Measurements from ENCODE around the gene DCAF11. TPM values are rescaled to one million over a fixed set of nuclear protein-coding genes. Genes with fewer than 3 reads are reported as not detected.

Gene DCAF11
- total RNA-seq, 1 donor from 2014 or later = 67.9 TPM

DNA sequence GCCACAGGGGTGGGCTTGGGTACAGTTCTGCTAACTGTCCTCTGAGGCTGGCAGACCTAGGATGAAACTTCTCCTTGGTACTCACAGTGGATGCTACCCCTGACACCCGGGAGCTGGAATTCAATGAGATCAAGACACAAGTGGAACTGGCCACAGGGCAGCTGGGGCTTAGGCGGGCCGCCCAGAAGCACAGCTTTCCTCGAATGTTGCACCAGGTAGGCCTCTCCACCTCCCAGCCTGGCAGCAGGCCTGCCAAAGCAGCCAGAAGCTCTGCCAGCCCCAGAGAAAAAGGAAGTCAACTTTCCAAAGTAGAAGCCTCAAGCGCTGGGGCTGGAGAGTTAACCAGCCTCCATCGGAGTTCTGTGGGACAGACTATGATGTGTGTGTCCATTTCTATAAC is 2.6 kb downstream of the DCAF11 start:
- DNase-seq (ENCODE audit: low read depth in 2 of 2) = no peak

DNA sequence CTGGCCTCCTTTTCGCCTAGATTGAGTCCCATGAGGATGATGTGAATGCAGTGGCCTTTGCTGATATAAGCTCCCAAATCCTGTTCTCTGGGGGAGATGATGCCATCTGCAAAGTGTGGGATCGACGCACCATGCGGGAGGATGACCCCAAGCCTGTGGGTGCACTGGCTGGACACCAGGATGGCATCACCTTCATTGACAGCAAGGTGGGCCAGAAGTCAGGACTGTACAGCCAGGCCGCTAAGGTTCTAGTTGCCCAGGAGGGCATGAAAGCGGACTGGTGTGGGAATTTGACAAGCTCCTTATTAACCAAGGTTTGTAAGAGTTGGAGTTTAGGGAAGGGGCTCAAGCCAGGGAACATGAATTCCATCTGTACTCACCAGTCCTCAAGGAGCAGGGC is 5.1 kb downstream of the DCAF11 start:
- DNase-seq (ENCODE audit: low read depth in 2 of 2) = no peak

DNA sequence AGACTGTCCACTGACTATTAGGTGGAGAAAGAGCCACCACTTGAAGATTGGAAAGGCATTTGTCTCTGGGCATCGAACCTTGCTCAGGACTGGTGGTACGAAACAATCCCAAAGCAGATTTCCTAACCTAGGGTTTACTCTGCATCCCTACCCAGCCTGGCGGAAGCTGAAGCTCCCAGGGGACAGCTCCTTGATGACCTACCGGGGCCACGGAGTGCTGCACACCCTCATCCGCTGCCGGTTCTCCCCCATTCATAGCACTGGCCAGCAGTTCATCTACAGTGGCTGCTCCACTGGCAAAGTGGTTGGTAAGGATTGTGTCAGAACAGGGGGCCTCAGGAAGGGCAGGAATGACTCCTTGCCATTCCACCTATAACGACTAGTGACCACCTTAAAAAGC is 6.6 kb downstream of the DCAF11 start:
- DNase-seq (ENCODE audit: low read depth in 2 of 2) = no peak

DNA sequence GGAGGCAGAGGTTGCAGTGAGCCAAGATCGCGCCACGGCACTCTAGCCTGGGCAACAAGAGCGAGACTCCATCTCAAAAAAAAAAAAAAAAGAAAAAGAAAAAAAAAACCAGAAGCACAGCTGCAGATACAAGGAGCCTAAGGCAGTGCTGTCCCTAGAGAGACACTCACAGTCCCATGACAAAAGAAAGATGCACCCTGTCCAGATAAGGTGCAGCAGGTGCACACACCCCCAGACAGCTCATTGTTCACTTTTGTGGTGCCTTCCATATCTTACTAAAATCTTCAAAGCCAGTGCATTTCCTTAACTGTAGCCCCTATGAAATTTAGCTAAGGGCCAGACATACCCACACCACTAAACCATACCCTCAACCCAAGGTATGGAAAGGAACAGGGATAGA is 7.8 kb downstream of the DCAF11 start:
- DNase-seq (ENCODE audit: low read depth in 2 of 2) = no peak

DNA sequence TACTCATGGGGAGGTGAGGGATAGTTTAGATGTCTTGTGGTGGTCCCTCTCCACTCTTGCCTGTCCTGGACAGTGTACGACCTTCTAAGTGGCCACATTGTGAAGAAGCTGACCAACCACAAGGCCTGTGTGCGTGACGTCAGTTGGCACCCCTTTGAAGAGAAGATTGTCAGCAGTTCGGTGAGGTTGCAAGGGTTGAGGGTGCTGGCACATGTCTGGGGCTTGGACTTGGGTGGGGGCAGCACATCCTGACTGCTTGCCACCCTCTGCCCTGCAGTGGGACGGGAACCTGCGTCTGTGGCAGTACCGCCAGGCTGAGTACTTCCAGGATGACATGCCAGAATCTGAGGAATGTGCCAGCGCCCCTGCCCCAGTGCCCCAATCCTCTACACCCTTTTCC is 8.3 kb downstream of the DCAF11 start:
- DNase-seq (ENCODE audit: low read depth in 2 of 2) = no peak

DNA sequence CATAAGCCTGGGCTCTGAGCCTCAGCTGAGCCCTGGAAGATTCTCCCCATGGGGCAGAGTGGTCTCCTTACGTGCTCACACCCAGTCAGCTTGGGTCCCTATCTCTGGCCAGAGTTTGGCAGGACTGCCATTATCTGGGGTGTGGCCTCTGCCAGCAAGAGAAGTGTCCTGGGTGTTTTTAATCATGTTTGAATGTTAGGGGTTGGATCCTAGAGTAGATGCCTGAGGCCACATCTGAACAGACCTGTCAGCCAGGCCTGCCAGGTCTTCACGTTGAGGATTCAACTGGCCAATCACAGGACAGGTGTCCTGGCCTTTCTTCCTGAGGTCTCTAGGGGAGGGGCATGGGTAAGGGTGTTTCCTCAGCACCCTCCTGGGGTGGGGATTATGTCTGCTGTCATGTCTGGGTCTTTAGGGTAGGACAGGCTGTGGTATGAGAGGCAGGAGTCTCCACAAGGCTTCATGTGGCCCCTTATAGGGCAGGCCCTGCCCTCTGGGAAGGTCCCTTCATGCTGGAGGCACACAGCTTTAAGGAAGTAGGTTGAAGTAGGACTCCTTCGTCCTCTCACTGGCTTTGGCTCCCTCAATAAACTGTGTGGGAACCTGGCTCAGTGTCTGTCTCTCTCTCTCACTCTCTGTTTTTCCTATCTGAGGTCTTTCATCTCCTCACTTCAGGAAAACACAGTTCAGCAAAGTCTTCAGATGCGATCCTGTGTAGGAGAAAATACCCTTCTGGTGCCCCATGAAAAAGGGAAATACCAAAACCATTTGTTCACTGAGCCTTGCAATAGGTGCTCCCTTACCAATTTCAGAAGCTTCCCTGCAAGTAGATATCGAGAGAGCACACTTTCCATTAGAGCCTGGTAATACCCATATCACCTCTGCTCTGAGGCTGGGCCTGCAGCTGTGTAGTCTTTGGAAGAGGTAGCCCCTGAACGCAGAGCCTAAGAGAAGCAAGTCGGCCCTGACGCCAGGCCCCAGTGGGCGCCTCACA is 9.1 kb downstream of the DCAF11 start:
- no peak for DNase-seq (ENCODE audit: low read depth in 2 of 2)

DNA sequence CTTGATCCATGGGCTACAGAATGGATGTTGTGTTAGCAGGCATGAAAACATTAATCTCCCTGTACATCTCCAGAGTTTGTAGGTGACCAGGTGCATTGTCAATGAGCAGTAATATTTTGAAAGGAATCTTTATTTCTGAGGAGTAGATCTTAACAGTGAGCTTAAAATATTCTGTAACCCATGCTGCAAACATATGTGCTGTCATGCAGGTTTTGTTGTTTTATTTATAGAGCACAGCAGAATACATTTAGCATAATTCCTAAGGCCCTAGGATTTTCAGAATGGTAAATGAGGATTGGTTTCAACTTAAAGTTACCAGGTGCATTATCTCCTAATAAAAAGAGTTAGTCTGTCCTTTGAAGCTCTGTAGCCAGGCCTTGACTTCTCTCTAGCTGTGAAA is 12.4 kb downstream of the DCAF11 start:
- DNase-seq (ENCODE audit: low read depth in 2 of 2) = no peak

DNA sequence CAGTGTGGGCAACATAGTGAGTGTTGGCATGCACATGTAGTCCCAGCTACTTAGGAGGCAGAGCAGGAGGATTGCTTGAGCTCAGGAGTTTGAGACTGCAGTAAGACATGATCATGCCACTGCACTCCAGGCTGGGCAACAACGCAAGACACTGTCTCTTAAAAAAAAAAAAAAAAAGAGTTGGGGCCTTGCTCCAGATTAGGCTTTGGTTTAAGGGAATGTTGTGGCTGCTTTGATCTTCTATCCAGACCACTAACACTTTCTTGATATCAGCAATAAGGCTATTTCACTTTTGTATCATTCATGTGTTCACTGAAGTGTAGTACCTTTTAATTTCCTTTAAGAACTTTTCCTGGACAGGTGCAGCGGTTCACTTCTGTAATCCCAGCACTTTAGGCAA is 13.1 kb downstream of the DCAF11 start:
- no peak for DNase-seq (ENCODE audit: low read depth in 2 of 2)

DNA sequence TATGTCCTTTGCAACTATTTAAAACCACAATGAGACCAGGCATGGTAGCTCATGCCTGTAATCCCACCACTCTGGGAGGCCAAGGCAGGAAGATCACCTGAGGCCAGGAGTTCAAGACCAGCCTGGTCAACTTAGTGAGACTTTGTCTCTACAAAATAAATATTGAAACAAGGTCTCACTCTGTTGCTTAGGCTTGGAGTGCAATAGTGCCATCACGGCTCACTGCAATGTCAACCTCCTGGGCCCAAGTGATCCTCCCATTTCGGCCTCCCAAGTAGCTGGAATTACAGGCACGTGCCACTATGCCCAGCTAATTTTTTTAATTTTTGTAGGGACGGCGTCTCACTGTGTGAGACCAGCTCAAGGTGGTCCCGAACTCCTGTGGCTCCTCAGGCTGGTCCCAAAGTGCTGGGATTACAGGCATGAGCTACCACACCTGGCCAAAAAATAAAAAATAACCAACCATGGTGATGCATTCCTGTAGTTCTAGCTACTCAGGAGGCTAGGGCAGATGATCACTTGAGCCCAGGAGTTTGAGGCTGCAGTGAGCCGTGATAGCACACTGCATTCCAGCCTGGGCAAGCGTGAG is 14.9 kb downstream of the DCAF11 start:
- no peak for DNase-seq (ENCODE audit: low read depth in 2 of 2)

DNA sequence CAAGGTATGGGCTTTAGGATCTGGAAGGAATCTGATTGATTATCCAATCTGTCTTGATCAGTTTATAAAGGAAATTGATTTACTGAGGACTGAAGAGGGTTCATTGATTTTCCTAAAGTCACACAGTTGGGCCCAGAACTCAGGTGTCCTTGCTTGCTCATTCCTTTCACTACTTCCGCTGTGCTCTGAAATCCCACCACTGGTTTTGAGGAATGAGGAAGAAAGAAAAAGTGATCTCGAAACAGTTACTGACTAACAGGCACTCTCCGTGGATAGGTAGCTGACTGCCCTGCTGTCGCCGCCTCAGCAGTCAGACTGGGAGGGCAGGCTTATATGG is 15.8 kb downstream of the DCAF11 start, which contains the start of gene FITM1:
Gene FITM1 (plus strand): TSS at position 280 of the 337 bp plus-strand sequence. CDS start 905 bp downstream, outside the sequence.
- no peak for DNase-seq (ENCODE audit: low read depth in 2 of 2)

DNA sequence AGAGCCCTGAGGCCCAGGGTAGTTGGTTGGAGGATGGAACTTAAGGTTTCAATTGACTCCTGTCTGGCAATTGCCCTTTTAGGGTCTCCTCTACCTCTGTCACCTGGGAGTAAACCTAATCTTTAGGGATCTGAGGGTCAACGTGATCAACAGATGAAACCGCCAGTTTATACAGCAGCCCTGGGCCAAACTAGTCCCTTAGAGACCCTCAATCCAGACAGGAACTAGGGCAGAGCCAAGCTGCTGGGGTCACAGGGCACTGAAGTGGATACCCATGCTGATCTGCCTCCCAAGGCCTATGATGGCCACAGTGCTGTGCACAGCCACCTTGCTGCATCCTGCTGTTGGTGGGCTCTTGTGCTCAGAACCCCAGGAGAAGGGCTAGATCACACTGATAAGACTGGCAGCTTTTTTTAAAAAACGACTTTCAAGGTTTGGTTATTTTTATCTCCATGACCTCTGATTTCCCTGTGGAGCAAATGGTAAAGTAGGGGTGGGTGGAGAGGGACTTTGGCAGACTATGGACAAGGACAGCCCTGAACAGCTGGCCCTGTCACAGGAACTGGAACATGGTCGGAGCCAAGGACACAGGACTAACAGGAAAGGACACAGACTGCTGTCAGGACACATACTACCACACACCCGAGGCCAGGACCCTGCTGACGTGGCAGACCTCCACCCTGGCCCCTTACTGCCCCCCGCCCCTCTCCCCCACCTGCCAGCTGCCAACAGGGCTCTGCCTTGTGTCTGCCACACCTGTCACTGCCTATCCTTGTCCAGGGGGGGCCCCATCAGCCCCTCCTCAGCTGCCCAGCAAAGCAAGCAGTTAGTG is 16.4 kb downstream of the DCAF11 start:
- peak in 1 of 2 donors; percentile 76 for DNase-seq (ENCODE audit: low read depth in 2 of 2)

DNA sequence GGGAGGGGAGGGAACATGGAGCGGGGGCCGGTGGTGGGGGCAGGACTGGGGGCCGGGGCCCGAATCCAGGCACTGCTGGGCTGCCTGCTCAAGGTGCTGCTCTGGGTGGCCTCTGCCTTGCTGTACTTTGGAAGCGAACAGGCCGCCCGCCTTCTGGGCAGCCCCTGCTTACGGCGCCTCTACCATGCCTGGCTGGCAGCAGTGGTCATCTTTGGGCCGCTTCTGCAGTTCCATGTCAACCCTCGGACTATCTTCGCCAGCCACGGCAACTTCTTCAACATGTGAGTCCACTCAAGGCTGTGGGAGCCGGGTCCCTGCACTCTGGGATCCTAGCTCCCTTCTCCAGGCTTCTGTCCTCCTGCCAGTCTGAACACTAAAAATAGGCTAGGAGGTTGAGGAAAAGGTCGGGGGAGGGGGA is 17.0 kb downstream of the DCAF11 start:
- no peak for DNase-seq (ENCODE audit: low read depth in 2 of 2)

DNA sequence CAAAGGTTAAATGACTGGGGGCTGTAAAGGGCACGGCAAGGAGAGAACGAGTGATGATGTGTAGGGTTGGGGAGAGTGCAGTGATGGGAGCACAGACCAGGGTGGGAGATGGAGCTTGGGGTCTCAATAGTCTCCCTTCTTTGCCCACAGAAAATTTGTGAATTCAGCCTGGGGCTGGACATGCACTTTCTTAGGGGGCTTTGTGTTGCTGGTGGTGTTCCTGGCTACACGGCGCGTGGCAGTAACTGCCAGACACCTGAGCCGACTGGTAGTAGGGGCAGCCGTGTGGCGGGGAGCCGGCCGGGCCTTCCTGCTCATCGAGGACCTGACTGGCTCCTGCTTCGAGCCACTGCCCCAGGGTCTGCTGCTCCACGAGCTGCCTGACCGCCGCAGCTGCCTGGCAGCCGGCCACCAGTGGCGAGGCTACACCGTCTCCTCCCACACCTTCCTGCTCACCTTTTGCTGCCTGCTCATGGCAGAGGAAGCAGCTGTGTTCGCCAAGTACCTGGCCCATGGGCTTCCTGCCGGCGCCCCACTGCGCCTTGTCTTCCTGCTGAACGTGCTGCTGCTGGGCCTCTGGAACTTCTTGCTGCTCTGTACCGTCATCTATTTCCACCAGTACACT is 17.6 kb downstream of the DCAF11 start:
- DNase-seq (ENCODE audit: low read depth in 2 of 2) = peak in 1 of 2 donors; percentile 14

DNA sequence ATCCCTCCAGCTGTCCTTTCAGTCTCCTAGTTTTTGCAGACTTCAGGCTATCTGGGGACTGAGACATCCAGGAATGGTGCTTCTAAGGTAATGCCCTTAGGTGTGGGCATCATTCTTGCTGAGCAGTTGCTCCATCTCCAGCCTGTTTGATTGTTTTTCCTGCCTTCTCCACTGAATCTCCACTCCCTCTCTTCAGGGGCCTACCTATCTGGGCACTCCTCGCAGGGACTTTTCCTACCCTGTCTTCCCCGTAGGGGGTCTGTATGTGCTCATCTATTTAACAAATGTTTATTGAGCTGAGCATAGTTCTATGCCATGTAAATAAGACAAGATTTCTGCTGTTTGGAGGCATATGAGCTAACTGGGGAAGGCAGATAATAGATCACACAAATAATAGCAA is 18.4 kb downstream of the DCAF11 start:
- DNase-seq (ENCODE audit: low read depth in 2 of 2) = no peak

DNA sequence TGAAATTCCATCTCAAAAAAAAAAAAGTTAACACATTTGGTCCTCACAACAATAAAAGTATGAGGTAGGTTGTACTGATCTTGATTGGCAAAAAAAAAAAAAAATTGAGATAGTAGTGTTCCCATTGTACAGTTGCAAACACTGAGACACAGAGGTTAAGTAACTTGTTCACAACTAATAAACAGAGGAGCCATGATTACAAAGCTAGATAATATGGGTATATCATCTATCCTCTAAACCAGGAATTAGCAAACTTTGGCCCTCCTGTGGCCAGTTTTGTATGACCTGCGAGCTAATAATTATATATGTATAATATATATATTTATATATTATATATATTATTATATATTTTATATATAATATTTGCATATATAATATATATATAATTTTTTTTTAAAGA is 19.2 kb downstream of the DCAF11 start:
- DNase-seq (ENCODE audit: low read depth in 2 of 2) = no peak

DNA sequence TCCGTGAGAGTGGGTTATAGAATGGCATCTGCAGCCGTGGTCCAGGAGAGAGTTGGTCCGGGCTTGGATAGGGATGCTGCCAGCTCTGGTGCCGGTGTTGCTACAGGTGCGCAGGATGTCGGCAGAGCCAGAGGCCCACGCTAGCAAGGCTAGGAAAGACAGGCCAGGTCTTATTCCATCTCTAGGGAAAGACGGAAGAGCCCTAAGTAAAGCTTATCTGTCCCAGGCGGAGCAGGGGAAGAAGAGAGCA is 20.9 kb downstream of the DCAF11 start:
- DNase-seq (ENCODE audit: low read depth in 2 of 2) = no peak

DNA sequence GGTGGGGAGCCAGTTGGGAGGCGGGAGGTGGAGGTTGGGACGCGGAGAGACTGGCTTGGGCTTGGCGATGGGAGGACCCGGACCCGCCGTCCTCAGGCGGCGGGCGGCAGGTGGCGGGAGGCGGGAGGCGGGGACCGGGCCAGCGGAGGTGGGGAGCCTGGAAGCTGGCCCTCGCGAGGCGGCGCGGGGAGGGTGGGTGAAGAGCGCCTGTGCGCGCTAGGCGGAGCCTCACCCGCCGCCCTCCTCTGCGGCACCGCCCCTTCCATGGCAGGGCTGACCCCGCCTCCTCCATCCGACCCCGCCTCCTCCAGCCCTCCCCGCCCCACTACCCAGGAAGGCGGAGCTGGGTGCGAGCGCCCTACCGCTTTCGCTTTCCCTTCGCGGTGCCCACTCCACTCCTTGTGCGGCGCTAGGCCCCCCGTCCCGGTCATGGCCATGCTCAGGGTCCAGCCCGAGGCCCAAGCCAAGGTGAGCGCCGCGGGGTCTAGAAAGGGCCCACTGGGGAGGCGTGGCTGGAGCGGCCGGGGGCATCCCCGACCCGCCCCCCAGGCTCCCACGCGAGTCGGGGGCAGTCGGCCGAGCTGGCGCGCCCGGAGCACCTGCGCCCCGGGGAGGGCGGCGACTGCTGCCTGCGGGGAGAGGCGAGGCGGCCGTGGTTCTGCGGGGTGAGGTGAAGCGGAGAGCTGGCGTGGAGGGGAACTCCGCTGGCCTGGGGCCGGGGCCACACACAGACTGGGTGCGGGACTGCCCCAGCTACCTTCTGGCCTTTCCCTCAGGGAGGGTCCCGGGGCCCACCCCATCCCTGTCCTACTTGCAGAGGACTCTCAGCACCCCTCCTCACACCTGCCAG is 21.5 kb downstream of the DCAF11 start, which contains the start of gene PSME1:
Gene PSME1 (plus strand): TSS at position 361 of the 850 bp plus-strand sequence. CDS start 69 bp downstream, at position 430.
- DNase-seq (ENCODE audit: low read depth in 2 of 2) = peak; percentile 72 to 92

DNA sequence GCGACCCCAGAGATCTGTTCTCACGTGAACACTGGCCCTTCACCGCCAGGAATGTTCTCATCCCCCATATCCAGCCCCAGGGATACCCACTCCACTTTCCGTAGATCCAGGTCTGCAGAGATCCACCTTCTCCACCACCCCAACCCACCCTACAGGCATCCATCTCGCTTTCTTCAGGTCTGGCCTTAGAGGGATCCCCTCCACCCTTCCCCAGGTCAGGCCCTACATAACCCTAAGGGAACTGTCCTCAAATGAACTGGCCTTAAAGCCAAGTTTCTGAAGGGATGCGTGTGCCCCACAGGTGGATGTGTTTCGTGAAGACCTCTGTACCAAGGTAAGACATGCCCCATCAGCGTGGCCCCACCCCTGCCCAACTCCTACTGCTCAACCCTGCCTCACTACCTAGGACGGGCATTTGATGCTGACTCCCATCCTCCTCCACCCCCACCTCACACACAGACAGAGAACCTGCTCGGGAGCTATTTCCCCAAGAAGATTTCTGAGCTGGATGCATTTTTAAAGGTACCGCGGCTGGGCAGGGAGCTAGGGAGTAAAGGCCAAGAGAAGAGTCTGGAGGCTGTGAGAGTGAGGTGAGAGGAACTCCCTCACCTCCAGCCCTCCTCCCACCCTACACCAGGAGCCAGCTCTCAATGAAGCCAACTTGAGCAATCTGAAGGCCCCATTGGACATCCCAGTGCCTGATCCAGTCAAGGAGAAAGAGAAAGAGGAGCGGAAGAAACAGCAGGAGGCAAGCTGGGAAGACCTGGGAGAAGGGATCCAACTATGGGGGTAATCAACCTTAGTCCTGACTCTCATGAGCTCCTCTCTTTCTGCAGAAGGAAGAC is 22.3 kb downstream of the DCAF11 start:
- no peak for DNase-seq (ENCODE audit: low read depth in 2 of 2)

DNA sequence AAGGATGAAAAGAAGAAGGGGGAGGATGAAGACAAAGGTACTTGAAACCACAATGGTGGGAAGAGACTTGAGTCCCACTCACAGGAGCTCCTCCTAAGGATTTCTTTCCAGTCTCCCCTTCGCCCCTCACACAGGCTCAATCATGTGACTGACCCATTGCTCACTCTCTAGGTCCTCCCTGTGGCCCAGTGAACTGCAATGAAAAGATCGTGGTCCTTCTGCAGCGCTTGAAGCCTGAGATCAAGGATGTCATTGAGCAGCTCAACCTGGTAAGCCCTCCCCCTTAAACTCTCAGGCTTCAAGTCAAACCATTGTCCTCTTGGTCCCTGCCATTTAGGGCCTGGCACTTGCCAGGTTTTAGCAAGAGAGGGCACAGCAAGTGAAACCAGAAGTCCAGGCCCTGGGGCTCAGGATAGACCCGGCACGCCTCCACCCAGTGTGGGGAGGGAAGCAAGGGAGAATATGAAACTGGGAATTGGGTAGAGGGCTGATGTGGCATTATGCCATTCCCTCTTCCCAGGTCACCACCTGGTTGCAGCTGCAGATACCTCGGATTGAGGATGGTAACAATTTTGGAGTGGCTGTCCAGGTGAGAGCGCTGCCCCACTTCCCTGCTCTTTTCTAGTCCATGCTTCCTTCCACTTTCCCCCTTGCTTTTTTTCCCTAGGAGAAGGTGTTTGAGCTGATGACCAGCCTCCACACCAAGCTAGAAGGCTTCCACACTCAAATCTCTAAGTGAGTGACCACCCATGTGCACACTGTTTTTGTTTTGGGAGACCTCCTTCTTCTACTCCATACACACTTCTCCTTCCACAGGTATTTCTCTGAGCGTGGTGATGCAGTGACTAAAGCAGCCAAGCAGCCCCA is 23.2 kb downstream of the DCAF11 start:
- no peak for DNase-seq (ENCODE audit: low read depth in 2 of 2)

Data from dermis microvascular lymphatic vessel endothelial cell (primary cell).